HG02852 (cell line): ENCODE data around the gene UGT1A4.
"Not testable (repeated sequence)": the region's sequence is repeated elsewhere in the genome, so short reads cannot be mapped to it uniquely, and the experiment has no call there.

Source experiments
- ATAC-seq: cut with Tn5 transposase; IDR thresholded peaks from one replicate; pipeline ENCODE4 v1.9.1; 2021; ENCODE audit warnings: mild to moderate bottlenecking, moderate library complexity; ENCODE audit not compliant: unreplicated experiment

Gene UGT1A4

DNA sequence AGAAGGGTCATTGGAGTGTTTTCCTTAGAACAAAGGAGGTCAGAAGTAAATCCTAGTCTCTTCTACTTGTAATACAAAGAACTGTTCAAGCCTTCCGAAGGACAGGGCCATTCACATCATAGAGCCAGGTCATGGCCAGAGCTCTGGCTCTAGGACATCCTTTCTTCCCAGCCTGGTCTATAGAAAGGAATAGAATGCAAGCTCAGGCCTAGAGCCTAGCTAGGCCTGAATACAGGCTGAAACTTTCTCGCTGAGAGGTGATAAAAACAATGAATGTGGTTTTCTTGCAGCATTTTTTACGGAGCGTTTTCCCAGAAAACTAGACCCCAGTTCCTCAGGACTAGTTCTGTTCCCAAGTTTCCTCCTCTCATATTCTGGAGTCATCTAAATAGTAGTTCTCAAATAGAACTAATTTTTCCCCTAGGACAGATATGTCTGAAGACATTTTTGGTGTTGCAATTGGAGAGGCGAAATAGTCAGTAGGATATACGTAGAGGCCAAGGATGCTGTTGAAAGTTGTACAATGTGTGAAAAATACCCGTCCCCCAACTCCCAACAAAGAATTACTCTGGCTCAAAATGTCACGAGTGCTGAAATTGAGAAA lies 19.0 kb upstream of the UGT1A4 start:
- no peak for ATAC-seq

- ATAC-seq = no peak
These were observed 18.4 kb upstream of the UGT1A4 start for GRCh38 chr2:233700028-233700635.

- ATAC-seq = not testable (repeated sequence)
These were observed 17.7 kb upstream of the UGT1A4 start for GRCh38 chr2:233700842-233701241.

GRCh38 chr2:233702238-233702637 lies 16.3 kb upstream of the UGT1A4 start:
- no peak for ATAC-seq

DNA sequence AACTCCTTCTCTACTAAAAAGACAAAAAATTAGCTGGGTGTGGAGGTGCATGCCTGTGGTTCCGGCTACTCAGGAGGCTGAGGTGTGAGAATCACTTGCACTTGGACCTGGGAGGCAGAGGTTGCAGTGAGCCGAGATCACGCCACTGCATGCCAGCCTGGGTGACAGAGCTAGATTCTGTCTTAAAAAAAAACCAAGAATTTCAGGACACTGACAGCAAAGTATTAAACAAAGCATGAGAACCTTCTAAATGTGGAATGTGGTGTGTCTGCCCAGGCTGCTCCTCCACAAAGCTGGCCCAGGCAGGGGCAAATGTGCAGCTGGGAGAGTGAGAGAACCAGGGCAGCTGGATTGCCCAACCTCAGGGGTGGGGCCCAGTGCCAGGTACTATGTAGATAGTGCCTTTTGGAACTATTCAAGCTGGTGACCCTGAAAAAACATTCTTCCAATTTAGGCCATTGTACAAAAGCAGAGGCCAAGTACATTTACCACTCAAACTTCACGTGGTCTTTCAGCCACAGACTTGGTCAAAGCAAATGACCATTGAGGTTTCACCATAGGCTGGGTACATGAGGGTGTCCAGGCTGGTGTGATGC lies 12.5 kb upstream of the UGT1A4 start:
- ATAC-seq = no peak

- ATAC-seq = no peak
These were observed 11.8 kb upstream of the UGT1A4 start for GRCh38 chr2:233706720-233707119.

- ATAC-seq = no peak
These were observed 10.4 kb upstream of the UGT1A4 start for GRCh38 chr2:233707940-233708644.

DNA sequence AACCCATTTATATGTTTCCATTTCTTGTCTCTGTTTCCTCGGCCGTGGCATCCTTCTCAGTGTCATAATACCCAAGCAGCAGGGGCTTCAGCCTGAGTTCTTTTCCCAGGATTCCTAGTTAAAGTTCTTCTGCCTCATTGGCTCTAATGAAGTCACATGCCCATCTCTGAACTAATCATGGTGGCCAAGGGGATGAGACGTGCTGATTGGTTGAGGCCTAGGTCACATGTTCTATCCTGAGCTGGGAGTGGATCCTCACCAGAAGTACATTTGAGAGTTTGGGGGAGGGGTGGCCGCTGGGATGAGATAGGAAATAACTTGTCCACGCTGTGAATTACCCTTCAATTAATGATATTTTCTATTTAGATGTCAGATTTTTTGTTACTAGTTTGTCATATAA lies 9.6 kb upstream of the UGT1A4 start:
- no peak for ATAC-seq

DNA sequence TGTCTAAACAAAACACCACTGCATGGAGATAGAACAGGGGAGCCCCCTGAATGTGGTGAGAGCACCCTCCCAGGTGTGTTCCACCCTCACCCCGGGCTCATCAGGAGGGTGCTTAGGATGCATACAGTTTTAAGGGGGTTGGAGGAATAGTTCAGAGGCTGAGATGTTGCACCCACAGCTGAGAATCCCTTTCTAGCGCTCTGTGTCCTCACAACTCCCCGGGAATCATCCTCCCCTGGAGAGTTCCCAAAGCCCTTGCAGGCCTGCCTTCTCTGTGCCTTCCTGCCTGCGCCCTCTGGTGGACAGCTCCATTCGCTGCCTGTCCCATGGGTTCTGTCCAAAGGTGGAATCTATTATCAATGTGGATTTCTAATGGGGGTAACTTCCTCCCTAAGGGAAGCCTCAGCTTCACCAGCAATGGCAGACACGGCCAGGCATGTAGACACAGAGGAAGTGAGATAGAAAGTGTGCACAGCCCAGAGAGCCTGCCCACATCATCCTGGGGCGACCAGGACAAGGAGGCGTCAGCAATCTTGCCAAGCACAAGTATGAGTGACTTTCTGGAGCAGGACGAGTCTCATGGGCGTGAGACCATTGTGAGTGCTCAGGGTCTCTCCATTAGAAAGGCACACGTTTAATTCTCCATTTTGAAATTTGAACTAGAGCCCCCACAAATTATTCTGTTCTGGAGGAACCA lies 7.1 kb upstream of the UGT1A4 start:
- ATAC-seq = no peak

DNA sequence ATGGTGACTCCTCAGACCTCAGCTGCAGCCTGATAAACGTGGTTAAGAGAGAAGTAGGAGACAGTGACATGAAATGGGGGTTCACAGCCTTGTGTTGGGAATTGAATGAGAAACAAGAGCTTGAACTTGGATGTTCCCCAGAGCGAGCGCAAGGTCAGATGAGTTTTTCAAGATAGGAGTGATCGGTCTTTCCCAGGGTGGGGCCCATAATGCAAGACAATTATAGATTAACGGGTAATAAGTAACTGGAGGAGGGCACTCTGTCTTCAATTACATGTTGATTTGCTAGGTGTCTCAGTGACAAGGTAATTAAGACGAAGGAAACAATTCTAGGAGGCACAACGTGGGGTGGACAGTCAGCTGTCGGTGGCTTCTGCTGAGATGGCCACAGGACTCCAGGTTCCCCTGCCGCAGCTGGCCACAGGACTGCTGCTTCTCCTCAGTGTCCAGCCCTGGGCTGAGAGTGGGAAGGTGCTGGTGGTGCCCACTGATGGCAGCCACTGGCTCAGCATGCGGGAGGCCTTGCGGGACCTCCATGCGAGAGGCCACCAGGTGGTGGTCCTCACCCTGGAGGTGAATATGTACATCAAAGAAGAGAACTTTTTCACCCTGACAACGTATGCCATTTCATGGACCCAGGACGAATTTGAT lies 5.8 kb upstream of the UGT1A4 start, which contains the start of gene UGT1A5:
UGT1A5 (plus strand) TSS at position 297 of the 651 bp plus-strand sequence; CDS start at position 382, 85 bp downstream.
- ATAC-seq = no peak

DNA sequence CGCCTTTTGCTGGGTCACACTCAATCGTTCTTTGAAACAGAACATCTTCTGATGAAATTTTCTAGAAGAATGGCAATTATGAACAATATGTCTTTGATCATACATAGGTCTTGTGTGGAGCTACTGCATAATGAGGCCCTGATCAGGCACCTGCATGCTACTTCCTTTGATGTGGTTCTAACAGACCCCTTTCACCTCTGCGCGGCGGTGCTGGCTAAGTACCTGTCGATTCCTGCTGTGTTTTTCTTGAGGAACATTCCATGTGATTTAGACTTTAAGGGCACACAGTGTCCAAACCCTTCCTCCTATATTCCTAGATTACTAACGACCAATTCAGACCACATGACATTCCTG lies 5.3 kb upstream of the UGT1A4 start:
- ATAC-seq = no peak

- no peak for ATAC-seq
These were observed 4.4 kb upstream of the UGT1A4 start for GRCh38 chr2:233714121-233714520.

DNA sequence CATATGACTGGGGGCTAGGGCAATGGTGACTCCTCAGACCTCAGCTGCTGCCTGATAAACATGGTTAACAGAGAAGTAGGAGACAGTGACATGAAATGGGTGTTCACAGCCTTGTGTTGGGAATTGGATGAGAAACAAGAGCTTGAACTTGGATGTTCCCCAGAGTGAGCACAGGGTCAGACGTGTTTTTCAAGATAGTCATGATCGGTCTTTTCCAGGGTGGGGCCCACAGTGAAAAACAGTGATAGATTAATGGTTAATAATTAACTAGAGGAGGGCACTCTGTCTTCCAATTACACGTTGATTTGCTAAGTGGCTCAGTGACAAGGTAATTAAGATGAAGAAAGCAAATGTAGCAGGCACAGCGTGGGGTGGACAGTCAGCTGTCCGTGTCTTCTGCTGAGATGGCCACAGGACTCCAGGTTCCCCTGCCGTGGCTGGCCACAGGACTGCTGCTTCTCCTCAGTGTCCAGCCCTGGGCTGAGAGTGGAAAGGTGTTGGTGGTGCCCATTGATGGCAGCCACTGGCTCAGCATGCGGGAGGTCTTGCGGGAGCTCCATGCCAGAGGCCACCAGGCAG lies 10.3 kb downstream of the UGT1A4 start, which contains the start of gene UGT1A3:
UGT1A3 (plus strand) TSS at position 320 of the 579 bp plus-strand sequence; CDS start at position 405, 85 bp downstream.
- ATAC-seq = no peak

- not testable (repeated sequence) for ATAC-seq
These were observed 18.5 kb downstream of the UGT1A4 start for GRCh38 chr2:233736868-233737653.

- no peak for ATAC-seq
These were observed 22.3 kb downstream of the UGT1A4 start for GRCh38 chr2:233740870-233741269.

GRCh38 chr2:233743464-233744259 lies 25.1 kb downstream of the UGT1A4 start:
- no peak for ATAC-seq

GRCh38 chr2:233745073-233745755 lies 26.7 kb downstream of the UGT1A4 start:
- ATAC-seq = no peak

DNA sequence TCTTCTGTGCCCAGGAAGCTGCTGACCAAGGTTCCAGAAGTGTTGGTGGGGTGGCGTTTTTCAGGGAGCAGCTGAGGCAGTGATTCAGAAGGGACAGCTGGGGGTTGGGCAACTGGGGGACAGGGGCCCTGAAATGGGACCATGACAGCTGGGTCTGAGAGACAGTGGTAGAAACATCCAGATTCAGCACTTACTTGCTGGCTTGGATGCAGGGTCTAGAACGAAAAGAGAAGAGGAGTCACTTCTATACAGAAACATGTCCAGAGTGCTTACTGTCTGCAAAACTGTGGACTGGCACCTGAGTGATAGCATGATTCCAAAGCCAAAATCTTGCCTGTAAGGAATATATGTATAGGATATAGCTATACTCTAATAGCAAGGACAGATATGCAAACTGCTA lies 27.3 kb downstream of the UGT1A4 start:
- not testable (repeated sequence) for ATAC-seq
